Measurements from ENCODE around the gene WNK4. TPM values are rescaled to one million over a fixed set of nuclear protein-coding genes. Genes with fewer than 3 reads are reported as not detected.

Gene WNK4
- total and polyA plus RNA-seq, 9 of the 15 experiments (the other 6 are each of a cell fraction or from before 2014, with no cell fraction given): 0.32 to 25.8 (median 4.5) TPM

GRCh38 chr17:42779936-42780850 is at the start of gene WNK4 (continued):
- TF ChIP-seq ZBTB9 (CRISPR knock-in tag; IDR thresholded peaks at IDR 0.05) (no peak), CCNT2 (IDR thresholded peaks at IDR 0.05; ENCODE audit: borderline replicate concordance, extremely low read depth, insufficient read length, low read depth, low read length) (peak; percentile 76), MAX (CRISPR knock-in tag; IDR thresholded peaks at IDR 0.05) (no peak), LARP7 (IDR thresholded peaks at IDR 0.05) (no peak), NFIC (IDR thresholded peaks at IDR 0.05) (peak; percentile 76), E2F4 (CRISPR knock-in tag; IDR thresholded peaks at IDR 0.05; ENCODE audit: low read depth) (no peak), SOX6 (IDR thresholded peaks at IDR 0.05) (peak; percentile 77), NONO (IDR thresholded peaks at IDR 0.05; ENCODE audit: low read depth in 2 of 2, low read length in 1 of 2) (peak in 1 of 2 experiments; percentile 66; a peak in 1 of 4 replicates), ZC3H4 (CRISPR knock-in tag; IDR thresholded peaks at IDR 0.05; ENCODE audit: borderline replicate concordance) (no peak), NEUROD1 (IDR thresholded peaks at IDR 0.05; ENCODE audit: borderline replicate concordance, low read depth, low read length, partially characterized antibody) (peak; percentile 58), CREM (IDR thresholded peaks at IDR 0.05; ENCODE audit: low read depth) (peak; percentile 83), ZNF436 (CRISPR knock-in tag; IDR thresholded peaks at IDR 0.05) (no peak), RBM17 (IDR thresholded peaks at IDR 0.05; ENCODE audit: borderline replicate concordance, low read depth, low read length) (no peak), ETV6 (IDR thresholded peaks at IDR 0.05; ENCODE audit: borderline replicate concordance in 1 of 2, low read depth in 2 of 2, low read length in 1 of 2) (peak in 1 of 2 experiments; percentile 55; a peak in 1 of 4 replicates), ETV6 (CRISPR knock-in tag; IDR thresholded peaks at IDR 0.05; ENCODE audit: borderline replicate concordance) (no peak), RBM34 (IDR thresholded peaks at IDR 0.05; ENCODE audit: borderline replicate concordance, insufficient read depth, low read length) (no peak), ZNF347 (CRISPR knock-in tag; IDR thresholded peaks at IDR 0.05; ENCODE audit: low read depth) (no peak), TCF15 (CRISPR knock-in tag; IDR thresholded peaks at IDR 0.05) (no peak), ELK3 (CRISPR knock-in tag; IDR thresholded peaks at IDR 0.05) (no peak)

All from K562 (cell line).